ENCODE measurements around the gene SIRPB2.
A peak's percentile ranks its signal among the peaks of the same experiment; 100 is the strongest.

The SIRPB2 gene

GRCh38 chr20:1440024-1440423, 51.2 kb downstream of the SIRPB2 start:
- peak; percentile 29 for DNase-seq (ENCODE audit: low read depth)

GRCh38 chr20:1438361-1438760, 52.9 kb downstream of the SIRPB2 start:
- no peak for DNase-seq (ENCODE audit: low read depth)

GRCh38 chr20:1437235-1437904, 53.9 kb downstream of the SIRPB2 start:
- DNase-seq (ENCODE audit: low read depth), result peak; percentile 78

GRCh38 chr20:1436263-1436662, 55.0 kb downstream of the SIRPB2 start:
- no peak for DNase-seq (ENCODE audit: low read depth)

GRCh38 chr20:1435337-1435699, 55.9 kb downstream of the SIRPB2 start:
- DNase-seq (ENCODE audit: low read depth), result no peak

GRCh38 chr20:1434571-1435336, 56.5 kb downstream of the SIRPB2 start:
- DNase-seq (ENCODE audit: low read depth), result peak; percentile 89

GRCh38 chr20:1431158-1431557, 60.1 kb downstream of the SIRPB2 start:
- DNase-seq (ENCODE audit: low read depth), result no peak

- peak; percentile 73 for DNase-seq (ENCODE audit: low read depth)
These were observed 61.2 kb downstream of the SIRPB2 start for GRCh38 chr20:1430004-1430451.

- no peak for DNase-seq (ENCODE audit: low read depth)
These were observed 62.0 kb downstream of the SIRPB2 start for GRCh38 chr20:1429143-1429728.

- DNase-seq (ENCODE audit: low read depth), result peak; percentile 49
These were observed 63.7 kb downstream of the SIRPB2 start for GRCh38 chr20:1427457-1428054.

- DNase-seq (ENCODE audit: low read depth), result no peak
These were observed 64.9 kb downstream of the SIRPB2 start for GRCh38 chr20:1426231-1426849.
